Neural cell (in vitro differentiated cells): Measurements from ENCODE around the gene NRG2. TPM values are rescaled to one million over a fixed set of nuclear protein-coding genes. Genes with fewer than 3 reads are reported as not detected.

ENCODE experiments used
- H2AFZ ChIP-seq: fragments of 200-600, 300-800 bp; sonication (generic), shearing (Covaris generic); 2 replicates; pipeline ENCODE4 v1.6.0; 2014; ENCODE audit warnings: low read depth, mild to moderate bottlenecking, antibody characterized with exemption, low read length, moderate library complexity
- H3F3A ChIP-seq: fragments of 200-600 bp; shearing (Covaris generic); 2 replicates; pipeline ENCODE4 v1.6.1; 2016; ENCODE audit warnings: mild to moderate bottlenecking, moderate library complexity, mixed read lengths, antibody characterized with exemption, low read length; ENCODE audit not compliant: insufficient read depth, poor library complexity, severe bottlenecking
- H3K27ac ChIP-seq: fragments of 200-600, 300-800 bp; sonication (generic), shearing (Covaris generic); 2 replicates; pipeline ENCODE4 v1.5.1; 2014; ENCODE audit warnings: mild to moderate bottlenecking, low read length, moderate library complexity
- H3K27me3 ChIP-seq: fragments of 300-800, 200-600 bp; sonication (generic), shearing (Covaris generic); 2 replicates; pipeline ENCODE4 v1.6.0; 2014; ENCODE audit warnings: mild to moderate bottlenecking, low read depth, low read length, moderate library complexity; ENCODE audit not compliant: insufficient read depth
- H3K36me3 ChIP-seq: fragments of 300-800, 200-600 bp; sonication (generic), shearing (Covaris generic); 2 replicates; pipeline ENCODE4 v1.5.1; 2014; ENCODE audit warnings: mild to moderate bottlenecking, antibody characterized with exemption, low read length, moderate library complexity; ENCODE audit not compliant: insufficient read depth
- H3K4me2 ChIP-seq: fragments of 300-800, 200-600 bp; sonication (generic), shearing (Covaris generic); 2 replicates; pipeline ENCODE4 v1.6.0; 2014; ENCODE audit warnings: mild to moderate bottlenecking, low read length
- H3K4me3 ChIP-seq: fragments of 300-800, 200-600 bp; sonication (generic), shearing (Covaris generic); 2 replicates; pipeline ENCODE4 v1.5.1; 2014; ENCODE audit warnings: mild to moderate bottlenecking, low read length, moderate library complexity
- H3K79me2 ChIP-seq: fragments of 200-600 bp; shearing (Covaris generic); replicated peaks from 2 replicates; pipeline ENCODE4 v1.6.0; 2014; ENCODE audit warnings: mild to moderate bottlenecking, low read length, moderate library complexity; ENCODE audit not compliant: insufficient read depth
- H3K9ac ChIP-seq: fragments of 300-800, 200-600 bp; sonication (generic), shearing (Covaris generic); 2 replicates; pipeline ENCODE4 v1.6.1; 2016; ENCODE audit warnings: mild to moderate bottlenecking, low read length, mixed read lengths
- H3K9me2 ChIP-seq: fragments of 200-600 bp; shearing (Covaris generic); 2 replicates; pipeline ENCODE4 v1.6.1; 2016; ENCODE audit warnings: mild to moderate bottlenecking, low read length, mixed read lengths; ENCODE audit not compliant: insufficient read depth
- H3K9me3 ChIP-seq: fragments of 200-600, 300-800 bp; sonication (generic), shearing (Covaris generic); 2 replicates; pipeline ENCODE4 v1.6.1; 2016; ENCODE audit warnings: mild to moderate bottlenecking, mixed run types, low read length, moderate library complexity, mixed read lengths
- H4K20me1 ChIP-seq: fragments of 200-600 bp; shearing (Covaris generic); 2 replicates; pipeline ENCODE4 v1.6.1; 2016; ENCODE audit warnings: mild to moderate bottlenecking, mixed run types; ENCODE audit not compliant: insufficient read depth
- CTCF ChIP-seq: fragments of 450-650 bp; IDR thresholded peaks from 2 replicates; pipeline ENCODE4 v1.5.1; 2014; ENCODE audit warnings: antibody characterized with exemption, mild to moderate bottlenecking, moderate library complexity; ENCODE audit not compliant: poor library complexity, severe bottlenecking
- EP300 ChIP-seq: fragments of 450-650 bp; conservative IDR thresholded peaks from 2 replicates; pipeline ENCODE4 v1.6.1; 2014; ENCODE audit warnings: antibody characterized with exemption, mild to moderate bottlenecking, moderate library complexity; ENCODE audit not compliant: poor library complexity, severe bottlenecking
- EZH2 ChIP-seq: fragments of 200-600, 300-800 bp; shearing (Covaris generic), sonication (generic); IDR thresholded peaks from 2 replicates; pipeline ENCODE4 v1.6.1; 2014; ENCODE audit warnings: antibody characterized with exemption, low read length, borderline replicate concordance, mild to moderate bottlenecking; ENCODE audit not compliant: insufficient read depth, poor library complexity, severe bottlenecking
- MXI1 ChIP-seq: fragments of 450-650 bp; conservative IDR thresholded peaks from 2 replicates; pipeline ENCODE4 v1.6.1; 2014; ENCODE audit warnings: antibody characterized with exemption, mild to moderate bottlenecking; ENCODE audit not compliant: poor library complexity, severe bottlenecking
- POLR2AphosphoS5 ChIP-seq: IDR thresholded peaks from 2 replicates; pipeline ENCODE4 v1.6.1; 2012
- RAD21 ChIP-seq: fragments of 450-650 bp; conservative IDR thresholded peaks from 2 replicates; pipeline ENCODE4 v1.6.1; 2014; ENCODE audit warnings: antibody characterized with exemption, mild to moderate bottlenecking, moderate library complexity
- REST ChIP-seq: IDR thresholded peaks from 2 replicates; pipeline ENCODE4 v1.6.1; 2012; ENCODE audit warnings: borderline replicate concordance
- SMC3 ChIP-seq: fragments of 450-650 bp; conservative IDR thresholded peaks from 2 replicates; pipeline ENCODE4 v1.6.1; 2014; ENCODE audit warnings: antibody characterized with exemption, mild to moderate bottlenecking, moderate library complexity; ENCODE audit not compliant: poor library complexity
- TAF1 ChIP-seq: IDR thresholded peaks from 2 replicates; pipeline ENCODE4 v1.6.1; 2012; ENCODE audit warnings: low read depth
- polyA plus RNA-seq: library from polyadenylated mRNA; depleted of rRNA; stranded (reverse); fragments of >200 nt; gene quantifications from 2 replicates; pipeline ENCODE4 v1.2.3, GENCODE V29; 2014

The NRG2 gene
- polyA plus RNA-seq, 1 donor from 2014 or later = 5.4 TPM

- Histone ChIP-seq H3F3A (no peaks in the 10 kb centered on the region), H3K27ac (no peak overlapping the region), H3K4me3 (no peak overlapping the region), H4K20me1 (no peaks in the 10 kb centered on the region), H3K4me2 (no peak overlapping the region), H3K27me3 (peaks cover 16% of the 10 kb centered on the region), H3K36me3 (no peaks in the 10 kb centered on the region), H3K9me3 (no peaks in the 10 kb centered on the region), H3K79me2 (no peaks in the 10 kb centered on the region), H3K9ac (no peak overlapping the region), H3K9me2 (no peaks in the 10 kb centered on the region), H2AFZ (no peak overlapping the region)
- TF ChIP-seq SMC3 (no peak), POLR2AphosphoS5 (no peak), MXI1 (no peak), CTCF (no peak), EZH2 (no peak), REST (no peak), RAD21 (no peak), EP300 (no peak), TAF1 (no peak)
Measured at GRCh38 chr5:140051950-140052349, 8.9 kb upstream of the NRG2 start.

GRCh38 chr5:140049713-140050112 lies 6.6 kb upstream of the NRG2 start:
- no peak overlapping the region for H3K9ac ChIP-seq
- H3K4me2 ChIP-seq = no peak overlapping the region
- H2AFZ ChIP-seq = no peak overlapping the region
- H3K36me3 ChIP-seq = no peaks in the 10 kb centered on the region
- H3K27me3 ChIP-seq = peaks cover 18% of the 10 kb centered on the region
- H3F3A ChIP-seq = no peaks in the 10 kb centered on the region
- no peak overlapping the region for H3K27ac ChIP-seq
- H3K79me2 ChIP-seq = no peaks in the 10 kb centered on the region
- no peaks in the 10 kb centered on the region for H3K9me2 ChIP-seq
- no peaks in the 10 kb centered on the region for H4K20me1 ChIP-seq
- TF ChIP-seq EZH2 (no peak), REST (no peak), CTCF (no peak), EP300 (no peak), TAF1 (no peak), MXI1 (no peak), RAD21 (no peak), SMC3 (no peak), POLR2AphosphoS5 (no peak)
- H3K9me3 ChIP-seq = no peaks in the 10 kb centered on the region
- H3K4me3 ChIP-seq = no peak overlapping the region
